ENCODE results near the gene TGIF2.

Gene TGIF2

GRCh38 chr20:36571564-36572504 lies 1.6 kb upstream of the TGIF2 start:
- DNase-seq (ENCODE audit: low read depth), result no peak
- no peak for TF ChIP-seq CTCF (IDR thresholded peaks at IDR 0.05; ENCODE audit: low read depth, low read length, missing control alignments)
- no peak overlapping the region for H3K4me3 ChIP-seq (ENCODE audit: low read depth, low read length)
- in situ Hi-C loops (cut with HindIII; ENCODE audit: low sequenced_read_pairs), result loop anchor here (25.0 kb wide), 1 partner anchor 190 kb away; the partner anchor contains the start of gene DSN1

GRCh38 chr20:36572701-36573102 lies 695 bp upstream of the TGIF2 start:
- in situ Hi-C loops (cut with HindIII; ENCODE audit: low sequenced_read_pairs), result loop anchor here (25.0 kb wide), 1 partner anchor 190 kb away; the partner anchor contains the start of gene DSN1
- DNase-seq (ENCODE audit: low read depth), result no peak
- no peak for TF ChIP-seq CTCF (IDR thresholded peaks at IDR 0.05; ENCODE audit: low read depth, low read length, missing control alignments)
- peak overlapping the region; percentile 82 for H3K4me3 ChIP-seq (ENCODE audit: low read depth, low read length)

- TF ChIP-seq CTCF (IDR thresholded peaks at IDR 0.05; ENCODE audit: low read depth, low read length, missing control alignments), result no peak
- DNase-seq (ENCODE audit: low read depth), result no peak
- peak overlapping the region; percentile 82 for H3K4me3 ChIP-seq (ENCODE audit: low read depth, low read length)
- in situ Hi-C loops (cut with HindIII; ENCODE audit: low sequenced_read_pairs), result loop anchor here (25.0 kb wide), 1 partner anchor 188 kb away; the partner anchor contains the start of gene DSN1
These were observed 485 bp downstream of the TGIF2 start for GRCh38 chr20:36573798-36574365.

GRCh38 chr20:36574366-36575135 lies 1.2 kb downstream of the TGIF2 start:
- no peak for DNase-seq (ENCODE audit: low read depth)
- in situ Hi-C loops (cut with HindIII; ENCODE audit: low sequenced_read_pairs), result loop anchor here (25.0 kb wide), 1 partner anchor 188 kb away; the partner anchor contains the start of gene DSN1
- TF ChIP-seq CTCF (IDR thresholded peaks at IDR 0.05; ENCODE audit: low read depth, low read length, missing control alignments), result no peak
- H3K4me3 ChIP-seq (ENCODE audit: low read depth, low read length), result peak overlapping the region; percentile 82

GRCh38 chr20:36576081-36576445 lies 2.7 kb downstream of the TGIF2 start:
- in situ Hi-C loops (cut with HindIII; ENCODE audit: low sequenced_read_pairs), result no loop called here
- TF ChIP-seq CTCF (IDR thresholded peaks at IDR 0.05; ENCODE audit: low read depth, low read length, missing control alignments), result no peak

More at GRCh38 chr20:36576081-36576445, 2.7 kb downstream of the TGIF2 start:
- no peak overlapping the region for H3K4me3 ChIP-seq (ENCODE audit: low read depth, low read length)
- DNase-seq (ENCODE audit: low read depth), result no peak
